ENCODE data around the gene NSUN3.
"Not testable (repeated sequence)": the region's sequence is repeated elsewhere in the genome, so short reads cannot be mapped to it uniquely, and the experiment has no call there.

NSUN3 gene

DNA sequence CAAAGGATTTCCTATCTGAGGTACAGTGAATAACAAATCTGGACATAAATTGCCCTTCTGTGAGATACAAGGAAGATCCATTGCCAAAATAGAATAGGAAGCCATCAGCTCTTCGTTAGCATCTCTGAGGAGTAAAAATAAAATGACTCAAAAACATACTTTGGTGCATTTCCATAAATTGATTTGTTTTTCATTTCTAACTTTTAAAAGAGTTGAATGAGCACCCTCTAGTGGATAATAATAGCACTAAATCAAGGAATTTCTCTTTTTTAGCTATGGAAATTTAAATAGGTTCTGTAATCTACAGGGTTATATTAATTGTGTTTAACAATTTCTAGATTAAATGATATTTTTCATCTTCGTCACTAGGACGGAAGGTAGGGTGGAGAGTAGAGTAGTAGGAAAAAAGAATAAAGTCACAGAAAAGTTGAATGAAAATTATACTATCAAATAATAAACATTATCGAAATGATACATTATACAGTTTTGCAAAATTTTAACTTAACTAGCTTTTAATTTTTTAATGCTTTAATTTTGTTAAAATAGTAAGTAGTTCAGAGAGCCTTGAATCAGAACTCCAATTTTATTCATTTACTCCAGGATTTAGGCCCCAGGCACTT lies 6.4 kb downstream of the NSUN3 start:
- TF ChIP-seq, protein P1, sequence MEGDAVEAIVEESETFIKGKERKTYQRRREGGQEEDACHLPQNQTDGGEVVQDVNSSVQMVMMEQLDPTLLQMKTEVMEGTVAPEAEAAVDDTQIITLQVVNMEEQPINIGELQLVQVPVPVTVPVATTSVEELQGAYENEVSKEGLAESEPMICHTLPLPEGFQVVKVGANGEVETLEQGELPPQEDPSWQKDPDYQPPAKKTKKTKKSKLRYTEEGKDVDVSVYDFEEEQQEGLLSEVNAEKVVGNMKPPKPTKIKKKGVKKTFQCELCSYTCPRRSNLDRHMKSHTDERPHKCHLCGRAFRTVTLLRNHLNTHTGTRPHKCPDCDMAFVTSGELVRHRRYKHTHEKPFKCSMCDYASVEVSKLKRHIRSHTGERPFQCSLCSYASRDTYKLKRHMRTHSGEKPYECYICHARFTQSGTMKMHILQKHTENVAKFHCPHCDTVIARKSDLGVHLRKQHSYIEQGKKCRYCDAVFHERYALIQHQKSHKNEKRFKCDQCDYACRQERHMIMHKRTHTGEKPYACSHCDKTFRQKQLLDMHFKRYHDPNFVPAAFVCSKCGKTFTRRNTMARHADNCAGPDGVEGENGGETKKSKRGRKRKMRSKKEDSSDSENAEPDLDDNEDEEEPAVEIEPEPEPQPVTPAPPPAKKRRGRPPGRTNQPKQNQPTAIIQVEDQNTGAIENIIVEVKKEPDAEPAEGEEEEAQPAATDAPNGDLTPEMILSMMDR (IDR thresholded peaks at IDR 0.05): peak; percentile 49
- no peak for DNase-seq (ENCODE audit: low spot score)
- Histone ChIP-seq H3K27ac (no peak overlapping the region), H3K4me3 (peak overlapping the region; percentile 17)

DNA sequence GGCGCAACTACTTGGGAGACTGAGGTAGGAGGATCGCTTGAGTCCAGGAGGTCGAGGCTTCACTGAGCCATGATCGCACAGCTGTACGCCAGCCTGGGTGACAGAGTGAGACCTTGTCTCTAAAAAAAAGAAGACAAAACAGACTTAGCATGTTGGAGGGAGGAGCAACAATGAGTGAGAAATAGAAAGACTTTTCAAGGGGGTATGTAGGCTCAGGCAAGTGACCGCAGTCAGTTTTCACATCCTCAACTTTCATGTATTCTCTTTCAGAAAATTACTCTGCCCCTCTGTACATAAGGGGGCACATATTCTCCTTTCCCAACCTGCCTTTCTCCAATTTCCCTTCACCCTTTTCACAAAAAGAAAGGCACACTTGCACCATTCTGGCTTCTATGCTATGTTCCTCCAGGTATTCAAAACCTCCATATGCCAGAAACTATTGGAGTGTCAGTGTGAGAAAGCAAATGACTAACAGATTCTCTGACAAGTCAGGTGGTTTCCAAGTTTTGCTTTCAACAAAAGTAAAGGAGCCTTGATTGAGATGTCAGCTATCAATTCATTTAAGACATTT lies 7.6 kb downstream of the NSUN3 start:
- Histone ChIP-seq H3K27ac (no peak overlapping the region), H3K4me3 (no peak overlapping the region)
- no peak for DNase-seq (ENCODE audit: low spot score)
- TF ChIP-seq, protein P1 (IDR thresholded peaks at IDR 0.05): no peak

DNA sequence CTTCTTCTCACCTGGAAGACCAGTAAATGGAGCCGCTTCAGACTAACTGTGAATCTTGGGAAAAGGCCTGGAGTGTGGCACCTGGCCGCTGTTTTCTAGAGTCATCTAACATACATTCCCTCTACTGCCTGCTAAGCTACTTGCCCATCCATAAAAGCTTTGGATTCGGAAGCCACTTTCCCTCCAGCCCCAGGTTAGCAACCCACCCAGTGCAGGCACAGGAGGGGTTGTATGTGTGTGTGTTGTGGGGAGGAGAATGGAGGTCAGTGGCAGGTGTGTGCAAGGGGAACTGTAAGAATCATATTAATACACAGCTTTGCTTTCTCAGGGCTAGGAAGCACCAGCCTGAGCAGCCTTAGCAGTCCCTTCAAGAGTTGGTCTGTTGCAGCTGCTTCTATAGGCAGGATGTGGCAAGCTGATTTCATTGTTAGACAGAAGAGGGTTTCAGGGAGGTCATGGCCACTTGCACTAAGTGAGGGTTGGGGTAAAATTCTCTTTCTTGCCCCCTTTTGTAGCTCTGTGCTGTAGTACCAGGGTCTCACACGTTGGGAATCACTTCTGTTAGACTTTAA lies 8.9 kb downstream of the NSUN3 start:
- Histone ChIP-seq H3K4me3 (no peak overlapping the region), H3K27ac (no peak overlapping the region)
- DNase-seq (ENCODE audit: low spot score): no peak
- TF ChIP-seq, protein P1 (IDR thresholded peaks at IDR 0.05): no peak

DNA sequence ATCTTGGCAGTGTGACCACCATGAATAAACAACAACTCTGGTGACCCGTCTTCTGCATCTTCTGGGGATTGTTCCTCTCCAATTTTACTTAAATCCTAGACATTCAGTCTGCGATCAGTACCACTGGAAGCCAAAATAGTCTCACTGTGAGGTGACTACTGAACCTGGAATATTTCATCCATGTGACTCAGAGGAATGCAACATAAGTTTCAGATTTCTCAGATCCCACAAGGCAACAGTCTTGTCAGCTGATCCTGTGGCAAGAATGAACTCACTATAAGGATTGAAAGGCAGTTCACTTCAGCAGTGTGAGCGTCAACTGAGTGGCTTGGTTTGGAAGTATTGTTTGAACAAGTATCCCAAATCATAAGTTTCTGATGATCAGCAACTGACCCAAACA lies 13.2 kb downstream of the NSUN3 start:
- TF ChIP-seq, protein P1 (IDR thresholded peaks at IDR 0.05): no peak
- no peak overlapping the region for H3K27ac ChIP-seq
- no peak for DNase-seq (ENCODE audit: low spot score)

DNA sequence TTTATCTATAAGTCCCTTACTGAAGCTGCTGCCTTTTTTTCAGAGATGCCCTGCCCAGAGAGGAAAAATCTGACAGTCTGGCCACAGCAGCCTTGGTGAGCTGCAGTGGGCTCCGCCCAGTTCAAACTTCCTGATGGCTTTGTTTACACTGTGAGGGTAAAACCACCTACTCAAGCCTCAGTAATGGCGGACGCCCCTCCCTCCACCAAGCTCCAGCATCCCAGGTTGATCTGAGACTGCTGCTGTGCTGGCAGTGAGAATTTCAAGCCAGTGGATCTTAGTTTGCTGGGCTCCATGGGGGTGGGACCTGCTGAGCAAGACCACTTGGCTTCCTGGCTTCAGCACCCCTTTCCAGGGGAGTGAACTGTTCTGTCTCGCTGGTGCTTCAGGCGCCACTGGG lies 17.7 kb downstream of the NSUN3 start:
- not testable (repeated sequence) for H3K4me3 ChIP-seq; DNase-seq (ENCODE audit: low spot score); H3K27ac ChIP-seq

More for the DNA sequence above, 13.2 kb downstream of the NSUN3 start:
- no peak overlapping the region for H3K4me3 ChIP-seq

DNA sequence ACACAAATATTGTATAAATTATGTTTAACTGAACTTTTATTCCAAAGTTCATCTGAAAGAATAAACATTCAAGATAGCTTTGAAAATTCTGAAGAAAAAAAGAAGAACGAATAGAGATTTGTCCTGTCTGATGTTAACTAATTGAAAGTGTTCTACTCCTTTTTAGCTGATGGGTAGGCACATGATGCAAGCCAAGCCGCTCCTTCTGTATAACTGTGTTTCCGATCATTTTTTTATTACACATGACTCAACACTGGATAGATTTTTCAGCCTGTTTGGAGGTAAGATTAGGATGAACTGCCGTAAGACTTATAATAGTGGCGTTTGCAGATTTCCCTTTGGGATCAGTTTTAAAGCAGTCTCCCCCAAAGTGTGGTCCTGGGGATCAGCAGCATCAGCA lies 19.0 kb downstream of the NSUN3 start:
- H3K27ac ChIP-seq: no peak overlapping the region
- no peak overlapping the region for H3K4me3 ChIP-seq
- no peak for DNase-seq (ENCODE audit: low spot score)
- TF ChIP-seq, protein P1 (IDR thresholded peaks at IDR 0.05): no peak

DNA sequence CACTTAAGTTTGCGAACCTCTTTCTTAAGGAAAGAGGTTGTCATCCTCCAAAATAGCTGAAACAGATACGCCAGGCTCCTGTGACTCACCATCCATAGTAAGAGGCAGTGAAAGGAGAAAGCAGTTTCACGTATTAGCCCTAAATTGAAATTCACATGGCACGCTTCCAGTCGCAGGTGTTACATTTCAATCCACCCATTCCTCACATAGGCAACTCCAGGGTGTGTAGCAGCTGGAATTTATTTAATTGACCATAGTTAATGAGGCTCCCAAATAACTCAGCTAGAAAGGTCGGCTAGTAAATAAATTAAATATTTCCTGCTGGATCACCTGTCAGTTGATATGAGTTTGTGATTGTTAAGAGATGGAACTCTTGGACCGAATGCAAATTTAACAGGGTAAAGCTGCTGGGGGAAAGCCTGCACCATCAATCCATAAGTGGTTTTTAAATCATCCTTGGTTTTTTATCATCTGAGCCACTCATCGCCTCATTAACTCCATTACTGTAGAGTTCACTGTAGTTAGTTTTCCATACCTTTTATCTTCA lies 19.6 kb downstream of the NSUN3 start:
- TF ChIP-seq, protein P1 (IDR thresholded peaks at IDR 0.05): no peak
- Histone ChIP-seq H3K27ac (no peak overlapping the region), H3K4me3 (no peak overlapping the region)
- no peak for DNase-seq (ENCODE audit: low spot score)

Data from coronary artery (tissue), 2 donors.